ENCODE results near the gene NFIC.
"Not testable (repeated sequence)": the region's sequence is repeated elsewhere in the genome, so short reads cannot be mapped to it uniquely, and the experiment has no call there.

GRCh38 chr19:3430366-3430680, 63.9 kb downstream of the NFIC start:
- TF ChIP-seq, protein P1, sequence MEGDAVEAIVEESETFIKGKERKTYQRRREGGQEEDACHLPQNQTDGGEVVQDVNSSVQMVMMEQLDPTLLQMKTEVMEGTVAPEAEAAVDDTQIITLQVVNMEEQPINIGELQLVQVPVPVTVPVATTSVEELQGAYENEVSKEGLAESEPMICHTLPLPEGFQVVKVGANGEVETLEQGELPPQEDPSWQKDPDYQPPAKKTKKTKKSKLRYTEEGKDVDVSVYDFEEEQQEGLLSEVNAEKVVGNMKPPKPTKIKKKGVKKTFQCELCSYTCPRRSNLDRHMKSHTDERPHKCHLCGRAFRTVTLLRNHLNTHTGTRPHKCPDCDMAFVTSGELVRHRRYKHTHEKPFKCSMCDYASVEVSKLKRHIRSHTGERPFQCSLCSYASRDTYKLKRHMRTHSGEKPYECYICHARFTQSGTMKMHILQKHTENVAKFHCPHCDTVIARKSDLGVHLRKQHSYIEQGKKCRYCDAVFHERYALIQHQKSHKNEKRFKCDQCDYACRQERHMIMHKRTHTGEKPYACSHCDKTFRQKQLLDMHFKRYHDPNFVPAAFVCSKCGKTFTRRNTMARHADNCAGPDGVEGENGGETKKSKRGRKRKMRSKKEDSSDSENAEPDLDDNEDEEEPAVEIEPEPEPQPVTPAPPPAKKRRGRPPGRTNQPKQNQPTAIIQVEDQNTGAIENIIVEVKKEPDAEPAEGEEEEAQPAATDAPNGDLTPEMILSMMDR (IDR thresholded peaks at IDR 0.05): not testable (repeated sequence)
- TF ChIP-seq EZH2phosphoT487 (IDR thresholded peaks at IDR 0.05): not testable (repeated sequence)

Data from neural progenitor cell (in vitro differentiated cells).